GM18951 (cell line): ENCODE data around the gene MLST8.
A peak's percentile ranks its signal among the peaks of the same experiment; 100 is the strongest.

Source experiments
- POLR2A ChIP-seq: IDR thresholded peaks from 4 replicates; pipeline ENCODE4 v1.6.1; 2011; ENCODE audit warnings: mild to moderate bottlenecking; ENCODE audit not compliant: insufficient read length, insufficient read depth; ENCODE audit errors: extremely low read depth
- in situ Hi-C: fragments of 300-500 bp; cut with MboI; formaldehyde crosslinking; loops from one replicate; pipeline ENCODE4 v1.12.0; 2022; ENCODE audit warnings: low sequenced_read_pairs, mixed read lengths, inconsistent platforms; ENCODE audit not compliant: unreplicated experiment

The MLST8 gene, protein sequence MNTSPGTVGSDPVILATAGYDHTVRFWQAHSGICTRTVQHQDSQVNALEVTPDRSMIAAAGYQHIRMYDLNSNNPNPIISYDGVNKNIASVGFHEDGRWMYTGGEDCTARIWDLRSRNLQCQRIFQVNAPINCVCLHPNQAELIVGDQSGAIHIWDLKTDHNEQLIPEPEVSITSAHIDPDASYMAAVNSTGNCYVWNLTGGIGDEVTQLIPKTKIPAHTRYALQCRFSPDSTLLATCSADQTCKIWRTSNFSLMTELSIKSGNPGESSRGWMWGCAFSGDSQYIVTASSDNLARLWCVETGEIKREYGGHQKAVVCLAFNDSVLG

DNA sequence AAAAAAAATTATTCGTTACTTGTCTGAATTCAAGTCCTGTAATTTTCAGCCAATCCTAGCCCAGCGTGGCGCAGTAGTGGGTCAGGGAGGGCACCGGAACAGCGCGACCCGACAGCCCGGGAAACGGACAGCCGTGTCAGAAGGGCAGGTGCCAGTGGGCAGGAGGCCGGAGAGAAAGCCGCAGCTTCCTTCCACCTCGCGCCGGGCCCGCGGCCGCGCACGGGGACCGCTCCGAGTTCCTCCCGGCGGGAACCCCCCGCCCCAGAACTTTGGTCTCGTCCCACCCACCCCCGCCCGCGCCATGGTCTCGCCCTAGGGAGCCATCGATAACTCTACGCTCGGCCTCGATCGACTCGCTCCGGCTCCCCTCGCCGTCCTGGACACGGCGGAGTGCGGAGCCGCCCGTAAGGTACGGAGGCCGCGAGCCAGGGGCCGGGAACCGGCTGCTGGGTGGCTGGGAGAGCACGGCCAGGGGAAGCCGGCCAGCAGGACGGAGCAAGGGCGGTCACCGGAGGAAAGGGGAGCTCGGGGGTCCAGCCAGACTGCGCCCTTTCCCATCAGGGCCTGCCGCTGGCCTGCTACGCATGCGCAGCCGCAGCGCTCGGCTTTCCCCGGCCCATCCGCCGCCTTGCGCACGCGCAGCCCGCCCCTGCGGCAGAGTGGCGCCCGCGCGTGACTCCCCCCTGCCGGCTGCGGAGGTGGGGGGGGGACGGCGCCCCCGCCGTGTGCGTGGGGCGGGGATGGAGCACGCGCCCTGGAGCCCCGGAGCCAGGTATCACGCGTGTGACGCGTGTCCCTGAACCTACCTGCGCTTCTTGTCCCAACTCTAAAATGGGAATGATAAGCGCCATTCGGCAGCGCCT lies at the start of gene MLST8:
Gene MLST8, plus strand, starts transcription at position 351 of the 863 bp plus-strand sequence. CDS start 632 bp downstream, outside the sequence.
- in situ Hi-C loops: no loop called here
- TF ChIP-seq POLR2A: peak; percentile 96

DNA sequence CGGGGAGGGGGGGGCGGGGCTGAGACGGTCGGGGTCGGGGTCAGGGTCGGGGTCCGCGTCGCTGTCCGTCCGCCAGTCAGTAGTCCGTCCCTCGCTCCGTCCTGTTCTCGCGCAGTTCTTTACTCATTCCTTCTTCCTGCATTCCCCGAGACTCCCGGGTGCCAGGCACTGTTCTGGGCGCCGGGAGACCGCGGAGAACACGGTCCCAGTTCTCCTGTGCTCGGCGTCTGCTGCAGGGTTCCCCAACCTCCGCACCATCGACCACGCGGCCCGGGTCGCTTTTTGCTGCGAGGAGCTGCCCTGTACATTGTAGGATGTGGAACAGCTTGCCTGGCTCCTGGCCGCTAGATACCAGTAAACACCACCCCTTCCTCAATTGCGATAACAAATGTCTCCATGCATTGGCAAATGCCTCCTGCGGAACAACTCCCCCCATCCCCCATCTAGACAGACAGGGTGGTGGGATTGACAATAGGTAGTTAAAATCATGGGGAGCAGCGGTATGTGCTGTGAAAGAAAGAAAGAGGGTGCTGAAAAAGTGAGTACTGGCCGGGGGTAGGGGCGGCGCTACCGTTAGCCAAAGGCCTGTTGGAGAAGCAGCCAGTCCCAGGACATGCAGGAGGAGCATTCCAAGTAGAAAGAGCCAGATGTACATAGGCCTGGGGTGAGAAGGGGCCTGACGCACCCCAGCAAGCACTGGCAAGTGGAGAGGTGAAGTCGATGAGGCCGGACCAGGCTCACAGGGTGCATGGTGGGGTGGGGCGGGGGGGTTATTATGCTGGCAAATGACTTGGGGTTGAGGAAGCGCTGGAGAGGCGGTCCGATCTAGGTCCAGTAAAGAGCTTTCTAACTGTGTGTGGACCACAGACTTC lies 49.0 kb upstream of the MLST8 start:
- in situ Hi-C loops: no loop called here

DNA sequence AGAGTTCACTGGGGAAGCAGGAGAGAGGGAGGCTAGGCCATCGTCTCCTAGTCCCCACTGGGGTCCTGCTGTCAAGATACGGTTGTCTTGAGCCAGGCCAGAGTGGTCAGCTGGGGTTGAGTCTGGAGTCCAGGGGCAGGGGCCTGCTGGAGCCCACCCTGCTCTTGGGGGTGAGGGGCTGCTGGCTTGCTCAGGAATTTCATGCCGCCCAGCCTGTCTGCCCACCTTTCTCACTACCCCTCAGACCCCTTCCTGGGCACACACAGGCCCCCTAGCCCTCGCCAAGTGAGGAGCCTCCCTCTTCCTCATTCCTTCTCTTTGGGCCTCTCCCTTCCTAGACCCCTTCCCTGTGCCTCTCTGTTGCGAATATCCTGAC lies 48.4 kb upstream of the MLST8 start:
- in situ Hi-C loops: no loop called here
- TF ChIP-seq POLR2A: no peak

More for the DNA sequence above, 49.0 kb upstream of the MLST8 start:
- TF ChIP-seq POLR2A: no peak

DNA sequence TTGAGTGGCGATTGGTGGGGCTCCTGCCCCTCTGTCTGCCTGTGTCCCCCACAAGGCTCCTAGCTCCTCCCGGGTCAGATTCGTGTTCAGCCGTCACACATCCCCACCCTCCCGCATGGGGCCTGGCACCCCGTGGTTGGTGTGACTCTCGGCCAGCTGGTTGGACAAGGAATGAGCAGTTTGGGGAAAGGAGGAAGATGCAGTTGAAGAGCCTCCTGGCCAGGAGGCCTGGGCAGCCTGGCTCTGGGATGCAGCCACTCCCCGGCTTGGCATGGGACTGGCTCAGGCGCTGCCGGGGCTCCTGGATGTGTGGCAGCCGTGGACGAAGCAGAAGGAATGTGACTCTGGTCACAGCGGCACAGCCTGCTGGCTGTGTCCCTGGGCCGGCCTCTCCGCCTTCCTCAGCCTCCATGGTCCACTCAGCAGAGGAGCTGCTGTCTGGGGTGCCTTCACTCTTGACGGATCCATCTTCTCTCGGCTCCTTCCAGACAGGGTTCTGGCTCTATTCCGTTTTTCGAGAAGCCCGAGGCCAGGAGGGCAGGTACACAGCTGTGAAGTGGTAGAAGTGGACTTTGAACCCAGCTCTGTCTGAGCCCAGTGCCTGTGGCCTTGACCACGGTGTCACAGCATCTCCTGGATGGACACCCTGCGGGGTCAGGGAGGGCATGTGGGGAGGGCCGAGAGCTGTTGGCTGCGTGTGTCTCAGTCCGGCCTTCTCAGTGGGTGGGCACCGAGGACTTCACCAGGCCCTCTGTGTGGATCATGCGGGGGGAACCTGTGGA lies 47.6 kb upstream of the MLST8 start:
- no peak for TF ChIP-seq POLR2A
- in situ Hi-C loops: no loop called here

DNA sequence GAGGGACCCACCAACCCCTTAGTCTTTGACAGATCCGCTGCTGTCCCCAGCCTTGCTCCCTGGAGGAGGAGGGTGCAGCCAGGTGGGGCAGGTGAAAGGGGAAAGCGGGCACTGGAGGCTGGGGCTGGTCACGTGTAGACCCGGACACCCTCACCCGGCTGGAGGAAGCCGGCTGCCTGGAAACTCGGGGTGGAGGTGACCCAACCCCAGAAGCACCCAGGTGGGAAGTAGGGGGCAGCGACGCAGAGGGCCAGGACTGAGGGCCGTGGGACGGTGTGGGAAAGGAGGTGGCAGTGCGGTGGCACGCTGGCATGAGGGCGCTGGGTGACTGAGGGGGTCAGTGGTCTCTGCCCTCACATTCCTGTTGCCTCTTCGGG lies 47.0 kb upstream of the MLST8 start:
- TF ChIP-seq POLR2A: no peak
- in situ Hi-C loops: no loop called here

DNA sequence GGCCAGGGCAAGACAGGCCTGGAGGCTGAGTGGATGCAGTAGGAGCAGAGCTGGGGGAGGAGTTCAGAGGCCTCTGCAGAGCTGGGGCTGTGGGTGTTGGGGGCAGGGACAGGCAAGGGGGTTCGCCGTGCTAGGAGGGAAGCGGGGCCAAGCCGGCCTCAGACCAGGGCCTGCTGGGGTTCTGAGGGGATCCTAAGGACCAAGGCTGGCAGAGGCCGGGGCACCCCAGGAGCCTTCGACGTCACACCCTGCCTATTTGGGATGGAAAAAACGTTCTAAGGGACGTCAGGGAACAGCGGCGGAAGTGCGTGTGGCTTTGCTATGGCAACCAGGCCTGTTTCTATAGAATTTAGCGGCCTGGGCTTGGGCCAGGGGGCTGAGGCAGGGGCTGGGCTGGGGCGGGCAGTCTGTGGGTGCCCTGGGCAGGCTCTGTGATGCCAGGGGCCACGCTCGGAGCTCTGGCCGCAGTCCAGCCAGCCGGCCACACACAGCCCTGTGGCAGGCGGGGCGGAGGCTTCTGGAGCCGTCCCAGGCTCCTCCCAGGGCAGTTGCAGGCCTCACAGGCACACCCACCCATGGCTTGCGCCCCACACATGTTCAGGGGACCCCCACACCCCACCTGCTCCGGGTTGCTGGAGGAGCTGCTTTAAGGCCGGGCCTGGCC lies 45.9 kb upstream of the MLST8 start:
- in situ Hi-C loops: no loop called here
- no peak for TF ChIP-seq POLR2A

DNA sequence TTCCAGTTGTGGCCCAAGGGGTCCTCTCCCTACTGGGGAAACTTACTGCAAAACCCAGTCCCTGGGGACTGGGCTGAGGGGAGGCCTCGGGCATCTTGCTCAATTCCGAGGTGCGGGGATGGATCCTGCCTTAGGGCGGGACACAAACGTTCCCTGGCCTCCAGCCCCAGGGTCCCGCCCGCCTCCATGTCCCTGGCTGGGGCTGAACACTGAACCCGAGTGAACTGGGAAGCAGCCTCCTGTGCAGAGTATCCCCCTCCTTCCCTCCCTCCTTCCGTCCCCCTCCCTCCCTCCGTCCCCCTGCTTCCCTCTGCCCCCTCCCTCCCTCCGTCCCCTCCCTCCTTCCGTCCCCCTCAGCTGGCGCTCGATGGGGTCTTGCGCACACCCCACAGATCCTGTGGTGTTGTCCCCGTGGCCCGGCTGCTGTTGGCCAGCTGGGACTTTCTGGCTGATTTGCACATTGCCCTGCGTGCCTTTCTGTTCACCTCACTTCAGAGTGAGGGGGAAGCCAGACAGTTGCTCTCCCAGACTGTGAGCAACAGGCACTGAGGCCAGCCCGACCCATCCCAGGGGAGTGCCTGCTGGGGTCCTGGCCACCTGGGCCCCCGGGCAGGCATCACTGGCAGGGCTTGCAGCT lies 44.2 kb upstream of the MLST8 start:
- no peak for TF ChIP-seq POLR2A
- in situ Hi-C loops: no loop called here

DNA sequence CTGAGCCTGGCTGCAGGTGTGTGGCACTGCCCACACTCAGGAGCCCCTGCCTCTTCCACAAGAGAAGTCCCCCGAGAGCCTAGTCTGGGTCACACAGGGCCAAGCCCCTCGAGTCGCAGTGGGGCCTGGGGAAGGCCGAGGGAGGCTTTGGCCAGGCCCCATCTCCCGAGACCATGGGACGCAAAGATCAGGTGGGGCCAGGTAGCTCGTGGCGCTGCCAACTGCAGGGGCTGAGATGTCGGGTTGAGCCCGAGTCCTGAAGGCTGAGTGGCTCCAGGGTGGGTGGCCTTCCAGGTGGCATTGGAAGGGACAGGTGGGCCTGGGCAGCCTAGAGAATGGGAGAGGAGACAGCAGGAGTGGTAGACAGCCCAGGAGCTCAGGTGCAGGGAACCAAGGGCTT lies 43.3 kb upstream of the MLST8 start:
- no peak for TF ChIP-seq POLR2A
- in situ Hi-C loops: no loop called here

DNA sequence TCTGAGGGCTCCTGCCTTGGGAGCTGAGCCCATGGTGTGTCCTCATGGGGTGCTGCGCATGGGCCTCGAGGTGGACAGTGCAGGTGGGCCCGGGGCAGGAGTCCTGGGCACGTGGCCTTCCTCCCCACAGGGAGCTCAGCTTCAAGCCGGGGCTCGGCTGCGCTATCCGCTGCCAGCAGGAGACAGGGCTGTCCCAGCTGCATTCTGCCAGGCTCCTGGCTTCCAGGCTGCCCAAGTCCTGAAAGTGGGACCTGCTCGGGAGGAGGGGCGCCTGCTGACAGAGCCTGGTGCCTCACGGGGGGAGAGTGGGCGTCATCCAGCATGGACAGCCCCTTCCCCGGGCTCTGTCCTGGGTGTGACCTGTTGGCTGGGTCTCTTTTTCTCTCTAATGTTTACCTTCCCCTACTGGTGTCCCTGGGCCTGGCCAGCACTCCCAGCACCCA lies 42.6 kb upstream of the MLST8 start:
- TF ChIP-seq POLR2A: no peak
- in situ Hi-C loops: no loop called here

DNA sequence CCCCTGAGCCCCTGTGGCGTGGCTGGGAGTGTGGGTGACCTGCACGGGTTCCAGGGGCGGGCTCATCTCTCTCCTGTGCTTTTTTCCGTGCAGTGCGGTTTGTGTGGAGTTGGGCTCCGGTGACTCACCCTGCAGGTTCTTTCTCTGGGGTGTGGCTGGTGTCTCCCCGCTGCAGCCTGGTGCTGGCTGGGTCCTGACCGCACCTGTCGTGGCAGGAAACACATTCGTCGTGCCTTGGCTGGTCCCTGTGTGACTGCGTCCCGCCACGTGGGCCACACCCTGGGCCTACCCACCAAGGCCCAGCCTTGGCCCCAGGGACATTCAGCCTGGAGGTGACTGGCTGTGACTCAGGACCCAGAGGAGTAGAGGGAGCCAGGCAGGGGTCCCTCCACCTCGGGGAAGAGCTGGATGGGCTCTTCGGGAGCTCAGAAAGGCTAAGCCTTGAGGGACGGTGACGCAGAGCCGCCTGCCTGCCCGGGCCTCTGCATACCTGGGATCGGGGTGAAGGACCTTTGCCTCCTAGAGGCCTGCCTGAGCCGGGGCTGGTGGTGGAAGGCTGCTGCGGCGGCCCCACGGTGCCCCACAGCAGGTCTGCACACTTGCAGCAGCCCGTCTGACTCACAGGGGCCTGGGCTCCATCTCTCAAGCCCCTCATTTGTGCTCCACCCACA lies 41.9 kb upstream of the MLST8 start:
- in situ Hi-C loops: no loop called here
- TF ChIP-seq POLR2A: no peak

DNA sequence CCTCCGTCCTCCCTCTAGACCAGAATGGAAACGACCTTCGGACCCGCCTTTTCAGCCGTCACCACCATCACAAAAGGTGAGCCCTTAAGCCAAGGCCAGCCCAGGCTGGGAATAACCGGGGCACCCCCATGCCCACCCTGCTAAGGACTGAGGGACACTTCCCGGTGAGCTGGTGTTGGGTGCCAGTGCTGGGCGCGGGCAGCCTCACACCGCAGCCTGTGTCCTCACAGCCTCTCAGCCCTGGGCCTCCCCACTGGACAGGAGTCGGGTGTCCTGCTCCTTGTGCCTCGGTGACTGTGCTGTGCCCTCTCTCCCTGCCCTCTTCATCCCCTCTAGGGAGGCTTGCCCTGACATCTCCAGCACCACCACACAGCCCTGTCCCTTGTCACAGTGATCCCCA lies 39.4 kb upstream of the MLST8 start:
- TF ChIP-seq POLR2A: no peak
- in situ Hi-C loops: no loop called here
